B cell (primary cell): ENCODE data around the gene XPNPEP2. TPM values are rescaled to one million over a fixed set of nuclear protein-coding genes. Genes with fewer than 3 reads are reported as not detected.

Experiments used
- polyA plus RNA-seq: library from polyadenylated mRNA; depleted of rRNA; stranded (reverse); fragments of >200 nt; gene quantifications from 2 replicates; pipeline ENCODE4 v1.2.3, GENCODE V29; 2012
- small RNA-seq: library from RNA; depleted of rRNA; stranded (forward); fragments of <200 nt; gene quantifications from one replicate; pipeline ENCODE3, GENCODE V24; 2012; ENCODE audit warnings: low replicate concordance, low read depth; ENCODE audit not compliant: insufficient read length
- total RNA-seq, 2 donors: library from RNA; stranded (reverse); fragments of 120-200 nt in 1 of 2; gene quantifications; 1 replicate in 1 of 2; 2 replicates in 1 of 2; pipeline versions ENCODE4 v1.2.3 to v1.2.4, GENCODE V29; 2013 to 2022

Gene XPNPEP2
- total and polyA plus RNA-seq, 2 donors (not counting 1 experiment from before 2014, with no cell fraction given): 0.31 TPM; not detected in 1

Small RNAs within 50 kb of the gene (small RNA-seq; reads per million reads assigned to genes)
- gene RF00017: not detected

Other genes starting within 250 kb of the XPNPEP2 start
- 0.39 and 0.73 TPM in 2 replicates for gene SMARCA1, start 215.5 kb upstream of the XPNPEP2 start, total RNA-seq
- 0.07 and 0.12 TPM in 2 replicates for gene SMARCA1, start 215.5 kb upstream of the XPNPEP2 start, polyA plus RNA-seq
- gene OCRL, start 198.7 kb upstream of the XPNPEP2 start, total RNA-seq: 8.8 and 10.6 TPM in 2 replicates
- 4.6 and 6.7 TPM in 2 replicates for gene OCRL, start 198.7 kb upstream of the XPNPEP2 start, polyA plus RNA-seq
- gene APLN, start 84.0 kb upstream of the XPNPEP2 start, total RNA-seq: not detected in 2 replicates
- gene APLN, start 84.0 kb upstream of the XPNPEP2 start, polyA plus RNA-seq: not detected in 2 replicates
- gene SASH3, start 41.0 kb downstream of the XPNPEP2 start, total RNA-seq: 240 and 264 TPM in 2 replicates
- gene SASH3, start 41.0 kb downstream of the XPNPEP2 start, polyA plus RNA-seq: 224 and 291 TPM in 2 replicates
- 4.5 and 6.1 TPM in 2 replicates for gene ZDHHC9, start 104.9 kb downstream of the XPNPEP2 start, total RNA-seq
- gene ZDHHC9, start 104.9 kb downstream of the XPNPEP2 start, polyA plus RNA-seq: 1.3 and 2.4 TPM in 2 replicates
- gene UTP14A, start 167.2 kb downstream of the XPNPEP2 start, total RNA-seq: 21.5 and 23.0 TPM in 2 replicates
- 6.0 and 8.1 TPM in 2 replicates for gene UTP14A, start 167.2 kb downstream of the XPNPEP2 start, polyA plus RNA-seq
- 14.3 and 14.4 TPM in 2 replicates for gene BCORL1, start 243.7 kb downstream of the XPNPEP2 start, total RNA-seq
- gene BCORL1, start 243.7 kb downstream of the XPNPEP2 start, polyA plus RNA-seq: 1.8 and 1.9 TPM in 2 replicates